Suprapubic skin (tissue), 3 donors: ENCODE measurements around the gene HDAC1.

Experiments
- POLR2A ChIP-seq, 2 donors: fragments of 450-650 bp; IDR thresholded peaks; one replicate each; pipeline ENCODE4 v1.6.1; 2017; ENCODE audit warnings: antibody characterized with exemption in 2 of 2, mild to moderate bottlenecking in 2 of 2, moderate library complexity in 2 of 2
- TF ChIP-seq, protein P1 (sequence below), 2 donors: fragments of 200-600 bp in 1 of 2; fragments of 450-650 bp in 1 of 2; sonication (generic) in 1 of 2; IDR thresholded peaks; one replicate each; pipeline ENCODE4 v1.5.1; 2016 to 2019; ENCODE audit warnings: antibody characterized with exemption in 2 of 2, mild to moderate bottlenecking in 1 of 2, moderate library complexity in 1 of 2

DNA sequence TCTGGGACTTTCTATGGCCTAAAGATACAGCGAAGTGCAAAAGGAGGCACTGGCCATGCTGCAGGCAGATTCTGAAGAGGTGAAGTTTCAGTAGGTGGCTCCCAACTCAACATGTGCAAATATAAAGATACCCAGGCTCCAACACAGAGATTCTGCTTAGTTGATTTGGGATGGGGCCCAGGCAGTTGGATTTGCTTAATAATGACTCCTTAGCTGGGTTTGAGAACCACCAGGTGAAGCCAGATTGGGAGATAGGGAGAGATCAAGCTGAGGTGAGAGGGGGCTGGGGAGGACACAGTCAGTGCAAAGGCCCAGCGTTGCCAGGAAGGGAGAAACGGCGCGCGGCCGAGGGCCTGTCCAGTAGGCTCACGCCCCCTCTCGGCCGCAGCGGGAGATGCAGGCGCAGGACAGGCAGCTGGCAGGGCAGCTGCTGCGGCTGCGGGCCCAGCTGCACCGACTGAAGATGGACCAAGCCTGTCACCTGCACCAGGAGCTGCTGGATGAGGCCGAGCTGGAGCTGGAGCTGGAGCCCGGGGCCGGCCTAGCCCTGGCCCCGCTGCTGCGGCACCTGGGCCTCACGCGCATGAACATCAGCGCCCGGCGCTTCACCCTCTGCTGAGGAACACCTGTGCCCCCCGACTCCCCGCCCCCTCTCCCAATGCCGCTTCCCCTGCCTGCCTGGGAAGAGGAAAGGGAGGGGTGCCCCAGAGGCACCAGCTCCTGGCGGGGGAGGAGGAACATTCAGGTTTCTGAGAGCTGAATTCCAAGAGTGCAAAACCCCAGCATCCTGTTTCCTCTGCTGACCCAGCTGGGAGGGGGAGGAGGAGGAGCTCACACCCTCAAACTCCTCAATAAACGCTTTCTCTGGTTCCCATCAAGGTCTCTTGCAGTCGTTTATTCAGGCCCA is 43.6 kb upstream of the HDAC1 start:
- TF ChIP-seq, protein P1, sequence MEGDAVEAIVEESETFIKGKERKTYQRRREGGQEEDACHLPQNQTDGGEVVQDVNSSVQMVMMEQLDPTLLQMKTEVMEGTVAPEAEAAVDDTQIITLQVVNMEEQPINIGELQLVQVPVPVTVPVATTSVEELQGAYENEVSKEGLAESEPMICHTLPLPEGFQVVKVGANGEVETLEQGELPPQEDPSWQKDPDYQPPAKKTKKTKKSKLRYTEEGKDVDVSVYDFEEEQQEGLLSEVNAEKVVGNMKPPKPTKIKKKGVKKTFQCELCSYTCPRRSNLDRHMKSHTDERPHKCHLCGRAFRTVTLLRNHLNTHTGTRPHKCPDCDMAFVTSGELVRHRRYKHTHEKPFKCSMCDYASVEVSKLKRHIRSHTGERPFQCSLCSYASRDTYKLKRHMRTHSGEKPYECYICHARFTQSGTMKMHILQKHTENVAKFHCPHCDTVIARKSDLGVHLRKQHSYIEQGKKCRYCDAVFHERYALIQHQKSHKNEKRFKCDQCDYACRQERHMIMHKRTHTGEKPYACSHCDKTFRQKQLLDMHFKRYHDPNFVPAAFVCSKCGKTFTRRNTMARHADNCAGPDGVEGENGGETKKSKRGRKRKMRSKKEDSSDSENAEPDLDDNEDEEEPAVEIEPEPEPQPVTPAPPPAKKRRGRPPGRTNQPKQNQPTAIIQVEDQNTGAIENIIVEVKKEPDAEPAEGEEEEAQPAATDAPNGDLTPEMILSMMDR (IDR thresholded peaks at IDR 0.05), result peak; percentile 39 to 94
- TF ChIP-seq POLR2A (IDR thresholded peaks at IDR 0.05), result no peak
